ENCODE data around the gene UHMK1. TPM values are rescaled to one million over a fixed set of nuclear protein-coding genes. Genes with fewer than 3 reads are reported as not detected.
"Not testable (repeated sequence)": the region's sequence is repeated elsewhere in the genome, so short reads cannot be mapped to it uniquely, and the experiment has no call there.

UHMK1 gene
- polyA plus RNA-seq (2013, experiment 1 of 2), result 13.5 TPM
- 12.6 TPM for polyA plus RNA-seq (2013, experiment 2 of 2)

GRCh38 chr1:162497723-162498495 is at the start of gene UHMK1:
Gene UHMK1 (plus strand): TSS chr1:162497818. CDS start chr1:162498001, 183 bp downstream.
- Histone ChIP-seq H3K27ac (ENCODE audit: low read depth, low read length, severe bottlenecking) (peak within 1 kb of the TSS; percentile 73), H3K9me3 (ENCODE audit: control insufficient read depth, low read length) (no peaks in the 10 kb centered on the region), H3K4me1 (ENCODE audit: control insufficient read depth, insufficient read depth, low read length, poor library complexity, severe bottlenecking) (no peaks in the 10 kb centered on the region), H3K4me3 (ENCODE audit: extremely low read depth, insufficient read depth, low read length, poor library complexity, severe bottlenecking) (peak within 1 kb of the TSS; percentile 85), H3K36me3 (ENCODE audit: control insufficient read depth, insufficient read depth, low read length) (peaks cover 32% of the 10 kb centered on the region)
- WGBS, 2 experiments (ENCODE audit: insufficient coverage in 2 of 2), result 1% methylated on average over 49 to 55 of the region's 61 CpGs

GRCh38 chr1:162454361-162454760 is 43.3 kb upstream of the UHMK1 start:
- H3K9me3 ChIP-seq (ENCODE audit: control insufficient read depth, low read length); H3K27ac ChIP-seq (ENCODE audit: low read depth, low read length, severe bottlenecking); H3K4me1 ChIP-seq (ENCODE audit: control insufficient read depth, insufficient read depth, low read length, poor library complexity, severe bottlenecking); H3K4me3 ChIP-seq (ENCODE audit: extremely low read depth, insufficient read depth, low read length, poor library complexity, severe bottlenecking); H3K36me3 ChIP-seq (ENCODE audit: control insufficient read depth, insufficient read depth, low read length): not testable (repeated sequence)
- whole genome bisulfite sequencing, 2 experiments (ENCODE audit: insufficient coverage in 2 of 2), result no CpG with 5 or more reads among the region's 3 CpGs

- H3K27ac ChIP-seq (ENCODE audit: low read depth, low read length, severe bottlenecking), result no peak overlapping the region
- H3K36me3 ChIP-seq (ENCODE audit: control insufficient read depth, insufficient read depth, low read length), result no peaks in the 10 kb centered on the region
- 100% methylated on average over 1 of the region's 4 CpGs; no CpG with 5 or more reads in 1 of the 2 experiments for WGBS, 2 experiments (ENCODE audit: insufficient coverage in 2 of 2)
Observed at GRCh38 chr1:162456323-162456722, 41.3 kb upstream of the UHMK1 start.

GRCh38 chr1:162458236-162458635 is 39.4 kb upstream of the UHMK1 start:
- Histone ChIP-seq H3K27ac (ENCODE audit: low read depth, low read length, severe bottlenecking) (no peak overlapping the region), H3K4me1 (ENCODE audit: control insufficient read depth, insufficient read depth, low read length, poor library complexity, severe bottlenecking) (no peaks in the 10 kb centered on the region), H3K4me3 (ENCODE audit: extremely low read depth, insufficient read depth, low read length, poor library complexity, severe bottlenecking) (no peak overlapping the region), H3K36me3 (ENCODE audit: control insufficient read depth, insufficient read depth, low read length) (no peaks in the 10 kb centered on the region), H3K9me3 (ENCODE audit: control insufficient read depth, low read length) (no peaks in the 10 kb centered on the region)
- WGBS, 2 experiments (ENCODE audit: insufficient coverage in 2 of 2), result no CpG with 5 or more reads among the region's 5 CpGs

More at GRCh38 chr1:162456323-162456722, 41.3 kb upstream of the UHMK1 start:
- Histone ChIP-seq H3K4me1 (ENCODE audit: control insufficient read depth, insufficient read depth, low read length, poor library complexity, severe bottlenecking) (no peaks in the 10 kb centered on the region), H3K9me3 (ENCODE audit: control insufficient read depth, low read length) (no peaks in the 10 kb centered on the region), H3K4me3 (ENCODE audit: extremely low read depth, insufficient read depth, low read length, poor library complexity, severe bottlenecking) (no peak overlapping the region)

GRCh38 chr1:162462425-162462824 is 35.2 kb upstream of the UHMK1 start:
- WGBS, 2 experiments (ENCODE audit: insufficient coverage in 2 of 2), result 83% methylated on average over 1 of the region's 2 CpGs; no CpG with 5 or more reads in 1 of the 2 experiments
- not testable (repeated sequence) for H3K4me3 ChIP-seq (ENCODE audit: extremely low read depth, insufficient read depth, low read length, poor library complexity, severe bottlenecking); H3K4me1 ChIP-seq (ENCODE audit: control insufficient read depth, insufficient read depth, low read length, poor library complexity, severe bottlenecking); H3K36me3 ChIP-seq (ENCODE audit: control insufficient read depth, insufficient read depth, low read length); H3K9me3 ChIP-seq (ENCODE audit: control insufficient read depth, low read length); H3K27ac ChIP-seq (ENCODE audit: low read depth, low read length, severe bottlenecking)

- no CpG with 5 or more reads among the region's 1 CpG for WGBS, 2 experiments (ENCODE audit: insufficient coverage in 2 of 2)
- Histone ChIP-seq H3K9me3 (ENCODE audit: control insufficient read depth, low read length) (peaks cover 4% of the 10 kb centered on the region), H3K36me3 (ENCODE audit: control insufficient read depth, insufficient read depth, low read length) (no peaks in the 10 kb centered on the region), H3K4me3 (ENCODE audit: extremely low read depth, insufficient read depth, low read length, poor library complexity, severe bottlenecking) (no peak overlapping the region), H3K27ac (ENCODE audit: low read depth, low read length, severe bottlenecking) (no peak overlapping the region), H3K4me1 (ENCODE audit: control insufficient read depth, insufficient read depth, low read length, poor library complexity, severe bottlenecking) (no peaks in the 10 kb centered on the region)
Observed at GRCh38 chr1:162463021-162463420, 34.6 kb upstream of the UHMK1 start.

GRCh38 chr1:162466797-162467196 is 30.8 kb upstream of the UHMK1 start:
- Histone ChIP-seq H3K4me1 (ENCODE audit: control insufficient read depth, insufficient read depth, low read length, poor library complexity, severe bottlenecking) (no peaks in the 10 kb centered on the region), H3K9me3 (ENCODE audit: control insufficient read depth, low read length) (peaks cover 4% of the 10 kb centered on the region), H3K27ac (ENCODE audit: low read depth, low read length, severe bottlenecking) (no peak overlapping the region), H3K4me3 (ENCODE audit: extremely low read depth, insufficient read depth, low read length, poor library complexity, severe bottlenecking) (no peak overlapping the region), H3K36me3 (ENCODE audit: control insufficient read depth, insufficient read depth, low read length) (no peaks in the 10 kb centered on the region)
- 88 to 96% methylated on average over 3 of the region's 3 CpGs for WGBS, 2 experiments (ENCODE audit: insufficient coverage in 2 of 2)

GRCh38 chr1:162470216-162470615 is 27.4 kb upstream of the UHMK1 start:
- no peaks in the 10 kb centered on the region for H3K36me3 ChIP-seq (ENCODE audit: control insufficient read depth, insufficient read depth, low read length)
- H3K4me3 ChIP-seq (ENCODE audit: extremely low read depth, insufficient read depth, low read length, poor library complexity, severe bottlenecking), result no peak overlapping the region
- WGBS, 2 experiments (ENCODE audit: insufficient coverage in 2 of 2), result 100% methylated on average over 1 of the region's 2 CpGs
- no peaks in the 10 kb centered on the region for H3K4me1 ChIP-seq (ENCODE audit: control insufficient read depth, insufficient read depth, low read length, poor library complexity, severe bottlenecking)
- no peaks in the 10 kb centered on the region for H3K9me3 ChIP-seq (ENCODE audit: control insufficient read depth, low read length)
- H3K27ac ChIP-seq (ENCODE audit: low read depth, low read length, severe bottlenecking), result no peak overlapping the region

- H3K9me3 ChIP-seq (ENCODE audit: control insufficient read depth, low read length), result no peaks in the 10 kb centered on the region
- no peak overlapping the region for H3K27ac ChIP-seq (ENCODE audit: low read depth, low read length, severe bottlenecking)
- no peak overlapping the region for H3K4me3 ChIP-seq (ENCODE audit: extremely low read depth, insufficient read depth, low read length, poor library complexity, severe bottlenecking)
- H3K36me3 ChIP-seq (ENCODE audit: control insufficient read depth, insufficient read depth, low read length), result no peaks in the 10 kb centered on the region
- WGBS, 2 experiments (ENCODE audit: insufficient coverage in 2 of 2), result 25 to 38% methylated on average over 2 to 4 of the region's 6 CpGs
- no peaks in the 10 kb centered on the region for H3K4me1 ChIP-seq (ENCODE audit: control insufficient read depth, insufficient read depth, low read length, poor library complexity, severe bottlenecking)
Observed at GRCh38 chr1:162471290-162471853, 26.2 kb upstream of the UHMK1 start.

- Histone ChIP-seq H3K4me3 (ENCODE audit: extremely low read depth, insufficient read depth, low read length, poor library complexity, severe bottlenecking) (no peak overlapping the region), H3K4me1 (ENCODE audit: control insufficient read depth, insufficient read depth, low read length, poor library complexity, severe bottlenecking) (no peaks in the 10 kb centered on the region), H3K27ac (ENCODE audit: low read depth, low read length, severe bottlenecking) (no peak overlapping the region), H3K36me3 (ENCODE audit: control insufficient read depth, insufficient read depth, low read length) (no peaks in the 10 kb centered on the region), H3K9me3 (ENCODE audit: control insufficient read depth, low read length) (peaks cover 3% of the 10 kb centered on the region)
- WGBS, 2 experiments (ENCODE audit: insufficient coverage in 2 of 2), result 86 to 100% methylated on average over 2 of the region's 2 CpGs
Observed at GRCh38 chr1:162475089-162475488, 22.5 kb upstream of the UHMK1 start.
